Upper lobe of left lung (tissue), 6 donors: Measurements from ENCODE around the gene ETV7. TPM values are rescaled to one million over a fixed set of nuclear protein-coding genes. Genes with fewer than 3 reads are reported as not detected.

Experiments
- ATAC-seq, 2 donors: fragments of 200-7000 bp; cut with Tn5 transposase; one replicate each; pipeline ENCODE4 v1.9.1; 2022; ENCODE audit warnings: mild to moderate bottlenecking in 2 of 2, moderate library complexity in 2 of 2; ENCODE audit not compliant: low FRiP score in 2 of 2
- DNase-seq, 2 donors: peaks; one replicate each; pipeline ENCODE4 v3.0.0-alpha.2; 2019 to 2020
- H3K27ac ChIP-seq, 4 donors: fragments of 200-600 bp; sonication (generic); one replicate each; pipeline ENCODE4 v1.5.1; 2016 to 2019
- H3K27me3 ChIP-seq, 4 donors: fragments of 200-600 bp; sonication (generic); one replicate each; pipeline ENCODE4 v1.5.1; 2017 to 2019
- H3K36me3 ChIP-seq, 4 donors: fragments of 200-600 bp; sonication (generic); one replicate each; pipeline ENCODE4 v1.5.1; 2016 to 2019
- H3K4me1 ChIP-seq, 4 donors: fragments of 200-600 bp; sonication (generic); one replicate each; pipeline ENCODE4 v1.5.1; 2018 to 2019
- H3K4me3 ChIP-seq, 4 donors: fragments of 200-600 bp; sonication (generic); one replicate each; pipeline ENCODE4 v1.5.1; 2017 to 2019; ENCODE audit warnings: mild to moderate bottlenecking in 2 of 4, moderate library complexity in 1 of 4
- H3K9me3 ChIP-seq, 4 donors: fragments of 200-600 bp; sonication (generic); one replicate each; pipeline ENCODE4 v1.5.1; 2018 to 2019
- EP300 ChIP-seq, 4 donors: sonication (generic); formaldehyde crosslinking; IDR thresholded peaks; one replicate each; pipeline ENCODE4 v1.5.1; 2017; ENCODE audit warnings: antibody characterized with exemption in 4 of 4, control low read depth in 2 of 4
- POLR2A ChIP-seq, 4 donors: fragments of 450-650 bp; IDR thresholded peaks; one replicate each; pipeline ENCODE4 v1.5.1; 2016 to 2017; ENCODE audit warnings: antibody characterized with exemption in 4 of 4, mild to moderate bottlenecking in 2 of 4
- POLR2AphosphoS5 ChIP-seq, 2 donors: sonication (generic); formaldehyde crosslinking; IDR thresholded peaks; one replicate each; pipeline ENCODE4 v1.5.1; 2017; ENCODE audit warnings: antibody characterized with exemption in 2 of 2
- WGBS, 2 donors: methylation state at CpG; one replicate each; pipeline ENCODE4 v1.1.5; 2017 to 2018; 5-methylcytosine and 5-hydroxymethylcytosine counted together
- total RNA-seq, 6 donors: library from RNA; depleted of rRNA in 4 of 6; stranded (reverse); fragments of >200 nt in 4 of 6; gene quantifications; one replicate each; pipeline versions ENCODE4 v1.1.0 to v1.2.1, GENCODE V29; 2016 to 2021
- TF ChIP-seq, protein P1 (sequence below), 6 experiments: fragments of 450-650 bp in 4 of 6; fragments of 200-600 bp in 2 of 6; sonication (generic) in 2 of 6; IDR thresholded peaks; one replicate each; pipeline ENCODE4 v1.5.1; 2016 to 2019; ENCODE audit warnings: antibody characterized with exemption in 6 of 6
- donor health status: DM: no; HTN: no; CAD: no; lungs with moderate emphysema.
- donor health status: DM: no; HTN: yes; CAD: no; lungs with severe emphysema.

The ETV7 gene
- total RNA-seq, 6 donors from 2014 or later = 2.0 to 10.5 (median 4.2) TPM

- H3K36me3 ChIP-seq = no peaks in the 10 kb centered on the region
- H3K4me3 ChIP-seq = no peak within 1 kb of the TSS
- H3K27me3 ChIP-seq = peaks cover 0 to 12% (median 0%) of the 10 kb centered on the region in 4 donors
- H3K4me1 ChIP-seq = peaks cover 4 to 10% (median 5%) of the 10 kb centered on the region in 4 donors
- H3K27ac ChIP-seq = no peak within 1 kb of the TSS
- ATAC-seq = no peak
- no peak for DNase-seq
- TF ChIP-seq, protein P1, sequence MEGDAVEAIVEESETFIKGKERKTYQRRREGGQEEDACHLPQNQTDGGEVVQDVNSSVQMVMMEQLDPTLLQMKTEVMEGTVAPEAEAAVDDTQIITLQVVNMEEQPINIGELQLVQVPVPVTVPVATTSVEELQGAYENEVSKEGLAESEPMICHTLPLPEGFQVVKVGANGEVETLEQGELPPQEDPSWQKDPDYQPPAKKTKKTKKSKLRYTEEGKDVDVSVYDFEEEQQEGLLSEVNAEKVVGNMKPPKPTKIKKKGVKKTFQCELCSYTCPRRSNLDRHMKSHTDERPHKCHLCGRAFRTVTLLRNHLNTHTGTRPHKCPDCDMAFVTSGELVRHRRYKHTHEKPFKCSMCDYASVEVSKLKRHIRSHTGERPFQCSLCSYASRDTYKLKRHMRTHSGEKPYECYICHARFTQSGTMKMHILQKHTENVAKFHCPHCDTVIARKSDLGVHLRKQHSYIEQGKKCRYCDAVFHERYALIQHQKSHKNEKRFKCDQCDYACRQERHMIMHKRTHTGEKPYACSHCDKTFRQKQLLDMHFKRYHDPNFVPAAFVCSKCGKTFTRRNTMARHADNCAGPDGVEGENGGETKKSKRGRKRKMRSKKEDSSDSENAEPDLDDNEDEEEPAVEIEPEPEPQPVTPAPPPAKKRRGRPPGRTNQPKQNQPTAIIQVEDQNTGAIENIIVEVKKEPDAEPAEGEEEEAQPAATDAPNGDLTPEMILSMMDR (IDR thresholded peaks at IDR 0.05) = no peak
- TF ChIP-seq POLR2AphosphoS5 (IDR thresholded peaks at IDR 0.05) (no peak), EP300 (IDR thresholded peaks at IDR 0.05) (no peak), POLR2A (IDR thresholded peaks at IDR 0.05) (no peak)
- H3K9me3 ChIP-seq = no peaks in the 10 kb centered on the region
- WGBS, 2 donors = 45 to 73% methylated on average over 3 of the region's 3 CpGs
Observed at GRCh38 chr6:36336779-36337241, 50.7 kb downstream of the ETV7 start, which contains the start of gene BNIP5. Gene BNIP5 (minus strand): TSS chr6:36336888. CDS start chr6:36330690, 6,198 bp downstream.

GRCh38 chr6:36336208-36336710, 51.2 kb downstream of the ETV7 start:
- Histone ChIP-seq H3K36me3 (no peaks in the 10 kb centered on the region), H3K9me3 (no peaks in the 10 kb centered on the region), H3K27me3 (peaks cover 0 to 12% (median 0%) of the 10 kb centered on the region in 4 donors), H3K4me3 (no peak overlapping the region), H3K4me1 (peaks cover 4 to 9% (median 5%) of the 10 kb centered on the region in 4 donors), H3K27ac (no peak overlapping the region)
- DNase-seq (no peak), ATAC-seq (no peak)
- TF ChIP-seq POLR2AphosphoS5 (IDR thresholded peaks at IDR 0.05) (no peak), POLR2A (IDR thresholded peaks at IDR 0.05) (no peak)
- TF ChIP-seq, protein P1 (IDR thresholded peaks at IDR 0.05) = no peak
- WGBS, 2 donors = 85 to 89% methylated on average over 5 of the region's 5 CpGs

GRCh38 chr6:36335465-36336207, 51.8 kb downstream of the ETV7 start:
- DNase-seq (no peak), ATAC-seq (peak in 1 of 2 donors; percentile 28)
- H3K4me3 ChIP-seq = no peak overlapping the region
- TF ChIP-seq POLR2A (IDR thresholded peaks at IDR 0.05) (no peak), POLR2AphosphoS5 (IDR thresholded peaks at IDR 0.05) (no peak), EP300 (IDR thresholded peaks at IDR 0.05) (no peak)
- TF ChIP-seq, protein P1 (IDR thresholded peaks at IDR 0.05) = no peak
- H3K9me3 ChIP-seq = no peaks in the 10 kb centered on the region
- peaks cover 1 to 3% (median 2%) of the 10 kb centered on the region in 4 donors for H3K4me1 ChIP-seq
- peaks cover 0 to 12% (median 0%) of the 10 kb centered on the region in 4 donors for H3K27me3 ChIP-seq
- H3K36me3 ChIP-seq = no peaks in the 10 kb centered on the region
- no peak overlapping the region for H3K27ac ChIP-seq
- WGBS, 2 donors = 84 to 89% methylated on average over 13 to 14 of the region's 14 CpGs

DNA sequence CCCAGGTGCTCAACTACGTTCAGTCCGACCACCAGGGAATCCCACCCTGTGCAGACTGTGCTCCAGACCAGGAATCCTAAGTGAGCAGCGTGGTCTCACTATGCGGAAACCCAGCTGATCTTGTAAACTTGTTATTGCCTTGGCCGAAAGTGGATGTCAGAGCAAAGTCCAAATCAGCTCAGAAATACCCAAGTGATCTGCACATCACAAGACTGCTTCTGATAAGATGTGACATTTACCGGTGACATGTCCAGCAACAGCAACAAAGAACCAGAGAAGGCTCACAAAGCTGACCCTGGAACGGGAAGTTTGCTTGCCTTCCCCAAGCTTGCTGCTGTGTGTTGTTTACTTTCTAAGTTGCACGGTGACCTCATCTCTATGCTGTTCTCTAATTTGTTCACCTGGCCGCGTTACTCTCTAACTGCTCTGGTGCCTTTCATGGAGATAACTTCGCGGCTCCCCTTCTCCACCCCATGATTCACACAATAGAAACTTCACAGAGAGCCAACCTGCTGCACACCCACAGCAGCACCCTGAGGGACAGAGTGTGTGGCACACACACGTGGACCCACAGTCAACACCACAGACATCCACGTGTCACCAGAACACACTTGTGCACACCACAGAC, 52.5 kb downstream of the ETV7 start:
- Histone ChIP-seq H3K9me3 (no peaks in the 10 kb centered on the region), H3K4me3 (no peak overlapping the region), H3K27ac (no peak overlapping the region), H3K36me3 (no peaks in the 10 kb centered on the region), H3K4me1 (no peaks in the 10 kb centered on the region), H3K27me3 (peaks cover 0 to 12% (median 0%) of the 10 kb centered on the region in 4 donors)
- WGBS, 2 donors = 54 to 62% methylated on average over 12 to 14 of the region's 14 CpGs
- no peak for TF ChIP-seq EP300 (IDR thresholded peaks at IDR 0.05)
- no peak for TF ChIP-seq POLR2A (IDR thresholded peaks at IDR 0.05)
- TF ChIP-seq, protein P1 (IDR thresholded peaks at IDR 0.05) = no peak
- no peak for TF ChIP-seq POLR2AphosphoS5 (IDR thresholded peaks at IDR 0.05)
- no peak for ATAC-seq
- DNase-seq = no peak
